Transverse colon (tissue), 4 donors: ENCODE measurements around the gene LRRC4C. TPM values are rescaled to one million over a fixed set of nuclear protein-coding genes. Genes with fewer than 3 reads are reported as not detected.

Source experiments
- DNase-seq: peaks from one replicate; pipeline ENCODE4 v3.0.0-alpha.2; 2019
- H3K27ac ChIP-seq, 4 donors: fragments of 200-600 bp; sonication (generic); 2 replicates each; pipeline ENCODE4 v1.5.1; 2016 to 2018; ENCODE audit warnings: inconsistent platforms in 4 of 4
- H3K27me3 ChIP-seq: fragments of 200-600 bp; sonication (generic); 2 replicates; pipeline ENCODE4 v1.5.1; 2017; ENCODE audit warnings: inconsistent platforms
- H3K36me3 ChIP-seq, 4 donors: fragments of 200-600 bp; sonication (generic); 2 replicates each; pipeline ENCODE4 v1.5.1; 2017 to 2019; ENCODE audit warnings: inconsistent platforms in 4 of 4
- H3K4me1 ChIP-seq, 4 donors: fragments of 200-600 bp; sonication (generic); 2 replicates each; pipeline ENCODE4 v1.5.1; 2017 to 2020; ENCODE audit warnings: inconsistent platforms in 4 of 4
- H3K4me3 ChIP-seq, 4 donors: fragments of 200-600 bp; sonication (generic); 1 replicate in 1 of 4; 2 replicates in 3 of 4; pipeline versions ENCODE4 v1.5.1 to v1.6.1; 2017 to 2019; ENCODE audit warnings: inconsistent platforms in 4 of 4
- H3K9me3 ChIP-seq, 2 donors: fragments of 200-600 bp; sonication (generic); 2 replicates each; pipeline ENCODE4 v1.5.1; 2017 to 2019; ENCODE audit warnings: inconsistent platforms in 2 of 2
- CTCF ChIP-seq, 5 experiments: fragments of 200-600 bp in 3 of 5; fragments of 450-650 bp in 2 of 5; sonication (generic) in 3 of 5; IDR thresholded peaks; 1 replicate in 2 of 5; 2 replicates in 3 of 5; pipeline ENCODE4 v1.5.1; 2016 to 2017; ENCODE audit warnings: antibody characterized with exemption in 5 of 5, inconsistent platforms in 3 of 5, mild to moderate bottlenecking in 2 of 5, moderate library complexity in 1 of 5
- EP300 ChIP-seq: sonication (generic); formaldehyde crosslinking; IDR thresholded peaks from one replicate; pipeline ENCODE4 v1.6.1; 2017; ENCODE audit warnings: antibody characterized with exemption, low read depth
- POLR2A ChIP-seq: fragments of 450-650 bp; IDR thresholded peaks from one replicate; pipeline ENCODE4 v1.6.1; 2016; ENCODE audit warnings: antibody characterized with exemption, mild to moderate bottlenecking, moderate library complexity
- POLR2AphosphoS5 ChIP-seq, 3 donors: sonication (generic); formaldehyde crosslinking; IDR thresholded peaks; one replicate each; pipeline ENCODE4 v1.6.1; 2016; ENCODE audit warnings: antibody characterized with exemption in 3 of 3
- WGBS, 2 donors: methylation state at CpG; one replicate each; pipeline ENCODE4 v1.1.5; 2018; ENCODE audit warnings: low coverage in 1 of 2; 5-methylcytosine and 5-hydroxymethylcytosine counted together
- in situ Hi-C, 4 donors: fragments of 200-750 bp; cut with MboI; loops; one replicate each; pipeline versions ENCODE4 v1.15.0 to v1.15.1; 2017; ENCODE audit warnings: low sequenced_read_pairs in 3 of 4, low pct_ligation_motif_present in 1 of 4, low pct_unique_long_range_greater_than_20kb in 1 of 4
- intact Hi-C: fragments of 100-400 bp; cut with DNase I; formaldehyde crosslinking; loops from one replicate; pipeline ENCODE4 v1.15.1; 2023; ENCODE audit warnings: low total_unique reads
- total RNA-seq, 4 donors: library from RNA; depleted of rRNA; stranded (reverse); fragments of >200 nt; gene quantifications; one replicate each; pipeline ENCODE4 v1.1.0, GENCODE V29; 2016

LRRC4C gene
- total RNA-seq, 4 donors from 2014 or later = 0.55 to 1.9 (median 0.64) TPM; not detected in 1

- Histone ChIP-seq H3K36me3 (no peaks in the 10 kb centered on the region), H3K4me1 (no peaks in the 10 kb centered on the region), H3K9me3 (no peaks in the 10 kb centered on the region), H3K27me3 (no peaks in the 10 kb centered on the region), H3K27ac (no peak overlapping the region), H3K4me3 (no peak overlapping the region)
- TF ChIP-seq POLR2AphosphoS5 (IDR thresholded peaks at IDR 0.05) = no peak
- TF ChIP-seq POLR2A = no peak
- TF ChIP-seq EP300 = no peak
- TF ChIP-seq CTCF (IDR thresholded peaks at IDR 0.05) = no peak
- in situ Hi-C loops (no loop called here), intact Hi-C loops (no loop called here)
- 71 to 78% methylated on average over 2 of the region's 2 CpGs for WGBS, 2 donors
- DNase-seq = no peak
Observed at GRCh38 chr11:40223596-40224330, 1235.7 kb downstream of the LRRC4C start.

- Histone ChIP-seq H3K9me3 (no peaks in the 10 kb centered on the region), H3K36me3 (no peaks in the 10 kb centered on the region), H3K4me1 (no peaks in the 10 kb centered on the region), H3K4me3 (no peak overlapping the region), H3K27ac (no peak overlapping the region), H3K27me3 (no peaks in the 10 kb centered on the region)
- intact Hi-C loops (no loop called here), in situ Hi-C loops (no loop called here)
- DNase-seq = no peak
- 29 to 57% methylated on average over 1 to 3 of the region's 3 CpGs for WGBS, 2 donors
- peak in 2 of 3 donors; percentile 25 to 29 for TF ChIP-seq POLR2AphosphoS5 (IDR thresholded peaks at IDR 0.05)
- no peak for TF ChIP-seq POLR2A
Observed at GRCh38 chr11:40219401-40219800, 1240.1 kb downstream of the LRRC4C start.

GRCh38 chr11:40215556-40215955 lies 1243.9 kb downstream of the LRRC4C start:
- in situ Hi-C loops (no loop called here), intact Hi-C loops (no loop called here)
- Histone ChIP-seq H3K27ac (no peak overlapping the region), H3K4me3 (no peak overlapping the region), H3K27me3 (no peaks in the 10 kb centered on the region), H3K4me1 (no peaks in the 10 kb centered on the region), H3K9me3 (no peaks in the 10 kb centered on the region), H3K36me3 (no peaks in the 10 kb centered on the region)
- 70 to 79% methylated on average over 2 of the region's 2 CpGs for WGBS, 2 donors
- no peak for TF ChIP-seq POLR2A
- TF ChIP-seq POLR2AphosphoS5 (IDR thresholded peaks at IDR 0.05) = no peak
- no peak for DNase-seq

- H3K9me3 ChIP-seq = no peaks in the 10 kb centered on the region
- H3K27me3 ChIP-seq = no peaks in the 10 kb centered on the region
- H3K27ac ChIP-seq = no peak overlapping the region
- TF ChIP-seq POLR2A (no peak), CTCF (IDR thresholded peaks at IDR 0.05) (no peak), POLR2AphosphoS5 (IDR thresholded peaks at IDR 0.05) (no peak), EP300 (no peak)
- in situ Hi-C loops (no loop called here), intact Hi-C loops (no loop called here)
- no peak overlapping the region for H3K4me3 ChIP-seq
- DNase-seq = no peak
- no peaks in the 10 kb centered on the region for H3K4me1 ChIP-seq
- H3K36me3 ChIP-seq = no peaks in the 10 kb centered on the region
Observed at GRCh38 chr11:40207416-40207815, 1252.0 kb downstream of the LRRC4C start.

GRCh38 chr11:40204228-40204627 lies 1255.2 kb downstream of the LRRC4C start:
- Histone ChIP-seq H3K27ac (no peak overlapping the region), H3K4me1 (no peaks in the 10 kb centered on the region), H3K4me3 (no peak overlapping the region), H3K9me3 (no peaks in the 10 kb centered on the region), H3K36me3 (no peaks in the 10 kb centered on the region), H3K27me3 (no peaks in the 10 kb centered on the region)
- TF ChIP-seq CTCF (IDR thresholded peaks at IDR 0.05) (no peak), POLR2A (no peak), EP300 (no peak), POLR2AphosphoS5 (IDR thresholded peaks at IDR 0.05) (no peak)
- in situ Hi-C loops = no loop called here
- WGBS, 2 donors = 45 to 60% methylated on average over 1 to 2 of the region's 2 CpGs
- intact Hi-C loops = no loop called here
- no peak for DNase-seq
